PFSK-1 (cell line): ENCODE results near the gene COX7B2.

Experiments
- FOXP2 ChIP-seq: optimal IDR thresholded peaks from 2 replicates; pipeline ENCODE3; 2011; ENCODE audit warnings: borderline replicate concordance, control low read depth, inconsistent platforms; ENCODE audit not compliant: insufficient read depth; ENCODE audit errors: extremely low read length, extremely low read depth
- POLR2AphosphoS5 ChIP-seq: IDR thresholded peaks from 2 replicates; pipeline ENCODE4 v1.6.1; 2012; ENCODE audit warnings: low read depth, mild to moderate bottlenecking, control low read depth, low read length, moderate library complexity
- REST ChIP-seq, 2 experiments: IDR thresholded peaks; 2 replicates each; pipeline versions ENCODE4 v1.6.1 to v1.8.0; 2011 to 2012; ENCODE audit warnings: low read depth in 2 of 2, low read length in 2 of 2, control low read depth in 1 of 2, inconsistent platforms in 1 of 2, mild to moderate bottlenecking in 1 of 2, moderate library complexity in 1 of 2; ENCODE audit not compliant: insufficient read depth in 1 of 2
- SIN3A ChIP-seq: IDR thresholded peaks from 2 replicates; pipeline ENCODE4 v1.6.1; 2012; ENCODE audit warnings: mild to moderate bottlenecking, low read length, moderate library complexity, borderline replicate concordance; ENCODE audit not compliant: insufficient read depth
- TAF1 ChIP-seq: IDR thresholded peaks from 2 replicates; pipeline ENCODE4 v1.6.1; 2012; ENCODE audit warnings: low read length, control low read depth, borderline replicate concordance; ENCODE audit not compliant: insufficient read depth

The COX7B2 gene

DNA sequence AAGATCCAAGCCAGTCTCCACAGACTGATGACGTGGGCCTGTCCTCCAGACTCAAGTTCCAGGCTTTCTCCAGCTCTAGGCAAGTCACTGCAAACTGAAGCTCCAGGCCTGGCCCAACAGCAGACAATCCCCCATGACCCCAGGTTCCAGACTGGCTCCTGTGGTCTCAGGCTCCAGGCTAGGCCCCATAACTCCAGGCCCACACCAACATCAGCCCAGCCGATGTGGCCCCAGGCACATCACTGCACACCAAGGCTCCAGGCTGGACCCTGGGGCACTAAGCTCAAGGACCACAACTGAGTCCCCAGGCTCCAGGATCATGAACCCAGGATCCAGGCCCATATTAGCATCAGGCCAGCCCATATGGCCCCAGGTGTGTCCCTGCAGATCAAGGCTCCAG lies 143.6 kb downstream of the COX7B2 start:
- TF ChIP-seq REST (IDR thresholded peaks at IDR 0.05; ENCODE audit: insufficient read depth in 1 of 2, low read depth in 2 of 2, low read length in 2 of 2) (no peak), SIN3A (no peak), POLR2AphosphoS5 (no peak), FOXP2 (no peak), TAF1 (no peak)

DNA sequence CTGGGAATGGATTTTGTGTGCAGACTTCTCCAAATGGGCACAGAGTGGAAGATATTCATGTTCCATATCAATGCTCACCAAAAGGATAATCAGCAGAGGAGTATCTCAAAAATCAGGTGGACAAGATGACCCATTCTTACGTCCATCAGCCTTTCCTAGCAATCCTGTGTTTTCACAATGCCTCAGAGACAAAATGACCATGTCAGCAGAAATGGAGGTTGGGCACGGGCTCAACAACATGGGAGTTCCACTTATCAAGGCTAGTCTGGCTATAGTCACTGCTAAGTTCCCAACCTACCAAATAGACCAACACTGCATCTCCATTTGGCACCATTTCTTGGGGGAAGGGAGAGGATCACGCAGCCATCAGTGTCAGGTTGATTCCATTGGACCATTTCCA lies 179.0 kb downstream of the COX7B2 start:
- TF ChIP-seq REST (IDR thresholded peaks at IDR 0.05; ENCODE audit: insufficient read depth in 1 of 2, low read depth in 2 of 2, low read length in 2 of 2), result no peak
- TF ChIP-seq TAF1, result no peak
- TF ChIP-seq POLR2AphosphoS5, result no peak
- TF ChIP-seq SIN3A, result no peak
- TF ChIP-seq FOXP2, result no peak

DNA sequence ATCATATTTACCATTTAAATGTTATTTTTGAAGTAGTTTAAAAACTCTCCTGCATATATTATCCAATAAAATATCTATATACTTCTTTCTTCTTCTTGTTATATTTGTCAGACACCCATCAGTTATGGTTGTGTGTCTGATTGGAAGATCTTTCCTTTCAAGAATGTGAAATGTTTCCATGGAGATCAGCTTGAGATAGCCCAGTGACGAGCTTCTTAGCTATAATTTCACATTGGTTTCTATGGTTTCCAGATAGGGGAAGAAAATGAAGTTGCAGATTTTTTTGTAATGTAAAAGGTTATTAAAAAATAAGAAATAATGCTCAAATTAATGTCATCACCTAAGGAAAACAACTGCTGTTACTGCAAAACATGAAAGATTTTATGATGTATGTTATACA lies 189.0 kb downstream of the COX7B2 start:
- TF ChIP-seq POLR2AphosphoS5 (no peak), FOXP2 (no peak), REST (IDR thresholded peaks at IDR 0.05; ENCODE audit: insufficient read depth in 1 of 2, low read depth in 2 of 2, low read length in 2 of 2) (no peak), SIN3A (no peak), TAF1 (no peak)

DNA sequence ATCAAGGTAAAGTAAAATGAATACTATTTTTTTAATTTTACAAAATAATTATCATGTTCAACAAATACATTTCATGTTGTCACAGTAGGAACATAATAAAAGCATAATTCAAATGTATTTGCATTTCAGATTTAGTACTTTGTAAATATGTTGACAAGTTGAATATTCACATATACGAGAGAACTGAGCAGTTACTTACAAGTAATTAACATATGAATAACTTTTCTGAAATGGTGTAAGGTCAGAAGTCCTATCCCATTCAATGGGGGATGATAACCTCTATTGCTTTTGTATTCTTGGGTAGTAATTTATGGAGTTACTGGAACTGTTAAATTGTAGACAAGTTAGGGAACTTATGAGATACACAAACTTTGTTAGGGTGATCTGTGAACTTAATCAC lies 191.1 kb downstream of the COX7B2 start:
- TF ChIP-seq REST (IDR thresholded peaks at IDR 0.05; ENCODE audit: insufficient read depth in 1 of 2, low read depth in 2 of 2, low read length in 2 of 2), result no peak
- TF ChIP-seq SIN3A, result no peak
- TF ChIP-seq POLR2AphosphoS5, result no peak
- TF ChIP-seq FOXP2, result no peak
- no peak for TF ChIP-seq TAF1

DNA sequence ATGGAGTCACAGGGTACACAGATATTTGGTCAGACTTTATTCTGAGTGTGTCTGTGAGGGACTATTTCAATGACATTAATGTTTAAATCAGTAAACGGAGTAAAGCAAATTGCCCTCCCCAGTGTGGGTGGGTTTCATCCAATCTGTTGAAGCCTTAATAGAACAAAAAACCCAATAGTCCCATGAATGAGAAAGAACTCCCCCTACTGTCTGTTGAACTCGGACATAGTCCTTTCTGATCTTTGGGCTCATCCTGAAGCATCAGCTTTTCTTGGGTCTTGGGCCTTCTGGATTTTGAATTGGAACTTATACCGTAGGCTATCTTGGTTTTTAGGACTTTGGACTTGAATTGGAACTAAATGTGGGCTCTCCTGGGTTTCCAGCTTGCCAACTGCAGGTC lies 193.6 kb downstream of the COX7B2 start:
- TF ChIP-seq FOXP2, result no peak
- TF ChIP-seq TAF1, result no peak
- no peak for TF ChIP-seq SIN3A
- no peak for TF ChIP-seq POLR2AphosphoS5
- no peak for TF ChIP-seq REST (IDR thresholded peaks at IDR 0.05; ENCODE audit: insufficient read depth in 1 of 2, low read depth in 2 of 2, low read length in 2 of 2)
